HG02943 (cell line): Measurements from ENCODE around the gene CCND1.

ENCODE experiments used
- ATAC-seq: cut with Tn5 transposase; IDR thresholded peaks from one replicate; pipeline ENCODE4 v1.9.1; 2021; ENCODE audit warnings: mild to moderate bottlenecking, low read depth, moderate library complexity; ENCODE audit not compliant: unreplicated experiment

The CCND1 gene

GRCh38 chr11:69651834-69652620 lies 11.1 kb downstream of the CCND1 start:
- no peak for ATAC-seq

- no peak for ATAC-seq
These were observed 12.0 kb downstream of the CCND1 start for GRCh38 chr11:69652999-69653398.

- no peak for ATAC-seq
These were observed 12.5 kb downstream of the CCND1 start for GRCh38 chr11:69653406-69653960.

DNA sequence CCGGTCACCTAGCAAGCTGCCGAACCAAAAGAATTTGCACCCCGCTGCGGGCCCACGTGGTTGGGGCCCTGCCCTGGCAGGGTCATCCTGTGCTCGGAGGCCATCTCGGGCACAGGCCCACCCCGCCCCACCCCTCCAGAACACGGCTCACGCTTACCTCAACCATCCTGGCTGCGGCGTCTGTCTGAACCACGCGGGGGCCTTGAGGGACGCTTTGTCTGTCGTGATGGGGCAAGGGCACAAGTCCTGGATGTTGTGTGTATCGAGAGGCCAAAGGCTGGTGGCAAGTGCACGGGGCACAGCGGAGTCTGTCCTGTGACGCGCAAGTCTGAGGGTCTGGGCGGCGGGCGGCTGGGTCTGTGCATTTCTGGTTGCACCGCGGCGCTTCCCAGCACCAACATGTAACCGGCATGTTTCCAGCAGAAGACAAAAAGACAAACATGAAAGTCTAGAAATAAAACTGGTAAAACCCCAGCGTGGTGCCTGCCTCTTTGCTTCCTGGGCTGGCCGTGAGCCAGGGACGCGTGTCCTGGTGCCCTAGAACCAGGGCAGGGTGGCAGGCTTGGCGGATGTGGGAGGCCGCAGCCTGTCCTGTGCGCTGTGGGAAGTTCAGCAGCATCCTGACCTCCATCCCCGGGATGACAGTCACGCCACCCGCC lies 13.2 kb downstream of the CCND1 start:
- ATAC-seq, result no peak

DNA sequence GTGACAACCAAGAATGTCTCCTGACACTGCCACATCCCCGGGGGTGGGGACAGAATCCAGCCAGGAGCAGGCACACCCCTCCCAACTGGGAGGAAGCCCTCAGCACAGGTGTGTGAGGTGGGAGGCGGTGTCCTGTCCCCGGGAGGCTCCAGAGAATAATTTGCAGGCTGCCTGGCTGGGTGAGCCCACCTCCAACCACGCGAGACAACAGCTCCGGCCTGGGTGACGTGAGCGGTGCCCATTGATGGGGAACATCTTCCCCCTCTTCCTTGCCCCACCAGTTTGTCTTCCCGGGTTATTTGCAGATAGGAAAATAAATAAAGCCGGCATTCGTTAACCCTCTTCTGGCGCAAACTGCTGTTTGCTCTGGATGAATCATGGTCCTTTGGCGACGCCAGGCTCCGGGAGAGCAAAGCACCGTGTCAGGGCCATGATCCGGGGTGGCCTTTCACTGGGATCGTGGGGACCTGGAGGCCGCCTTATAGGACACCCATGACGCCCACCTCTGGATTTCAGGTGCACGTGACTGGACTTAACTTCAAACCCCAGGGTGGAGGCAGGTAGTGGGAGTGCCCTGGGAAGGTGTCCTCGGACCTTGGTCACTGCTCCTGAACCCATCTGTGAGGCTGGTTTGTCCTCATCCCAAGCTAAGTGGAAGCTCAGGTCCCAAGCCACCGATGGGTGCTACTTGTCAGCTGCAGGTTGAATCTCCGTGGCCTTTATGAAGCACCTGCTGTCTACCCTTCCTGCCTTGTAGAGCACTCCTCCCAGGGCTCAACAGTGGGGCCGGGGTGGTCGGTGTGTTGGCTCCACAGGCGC lies 13.9 kb downstream of the CCND1 start:
- no peak for ATAC-seq

DNA sequence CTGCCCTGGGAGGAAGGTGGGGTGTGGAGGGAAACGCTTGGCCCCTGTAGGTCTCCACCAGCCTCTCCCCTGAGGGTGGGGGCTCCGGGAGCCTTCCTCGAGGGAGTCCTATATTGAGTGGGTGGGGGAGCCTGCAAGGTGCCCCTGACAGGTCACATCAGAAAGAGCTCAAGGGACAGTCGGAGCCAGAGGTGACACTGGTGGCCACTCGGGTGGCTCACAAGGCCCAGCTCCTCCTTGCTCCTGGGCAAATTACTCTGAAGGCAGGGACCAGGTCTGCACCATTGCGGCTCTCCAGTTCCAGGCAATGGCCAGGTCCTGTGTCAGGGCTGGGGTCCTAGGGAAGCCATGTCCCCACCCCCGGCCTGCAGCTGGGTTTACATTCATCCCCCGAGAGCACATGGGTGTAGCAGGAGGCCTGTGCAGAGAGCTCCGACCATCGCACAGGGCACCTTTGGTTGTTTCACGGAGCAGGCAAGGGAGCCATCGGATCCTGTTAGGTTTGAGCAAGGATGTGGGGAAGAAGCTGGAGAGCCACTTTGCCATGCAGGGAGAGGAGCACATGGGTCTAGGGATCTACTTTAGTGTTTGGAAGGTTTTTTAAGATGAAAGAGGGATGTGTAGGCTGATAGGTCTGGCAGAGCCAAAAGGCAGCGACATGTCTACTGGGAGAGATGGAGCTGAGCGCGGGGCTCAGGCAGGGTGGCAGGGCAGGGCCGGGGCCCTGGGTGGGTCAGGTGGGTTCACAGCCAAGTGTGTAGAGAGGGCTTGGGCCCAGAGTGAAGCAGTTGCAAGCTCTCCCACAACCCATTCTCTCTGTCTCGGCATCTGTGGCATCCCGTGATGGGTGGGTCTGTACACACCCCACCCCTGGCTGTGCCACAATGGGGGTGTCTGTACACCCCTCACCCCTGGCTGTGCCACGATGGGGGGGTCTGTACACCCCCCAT lies 14.8 kb downstream of the CCND1 start:
- ATAC-seq, result no peak

GRCh38 chr11:69656536-69657455 lies 15.8 kb downstream of the CCND1 start:
- ATAC-seq, result no peak

DNA sequence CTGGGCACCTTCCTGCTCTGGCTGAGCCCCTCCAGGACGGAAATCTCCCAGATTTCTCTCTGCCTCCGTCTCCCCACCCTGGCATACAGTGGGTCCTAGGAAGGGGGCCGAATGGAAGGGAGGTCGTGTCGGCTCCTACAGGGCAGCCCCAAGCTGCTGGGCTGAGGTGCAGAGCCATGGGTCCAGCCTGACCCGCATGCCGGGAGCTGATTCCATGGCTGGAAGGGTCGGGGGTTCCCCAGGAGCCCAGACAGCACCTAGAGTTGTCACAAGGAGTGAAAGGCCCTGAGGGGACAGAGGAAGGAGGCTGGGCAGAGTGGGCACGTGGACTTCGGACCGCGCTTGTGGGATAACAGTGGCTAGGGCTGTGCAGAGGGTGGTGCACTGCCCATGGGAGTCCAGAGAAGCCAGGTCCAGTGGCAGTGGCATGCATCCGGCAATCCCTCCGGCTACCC lies 16.5 kb downstream of the CCND1 start:
- ATAC-seq, result no peak

DNA sequence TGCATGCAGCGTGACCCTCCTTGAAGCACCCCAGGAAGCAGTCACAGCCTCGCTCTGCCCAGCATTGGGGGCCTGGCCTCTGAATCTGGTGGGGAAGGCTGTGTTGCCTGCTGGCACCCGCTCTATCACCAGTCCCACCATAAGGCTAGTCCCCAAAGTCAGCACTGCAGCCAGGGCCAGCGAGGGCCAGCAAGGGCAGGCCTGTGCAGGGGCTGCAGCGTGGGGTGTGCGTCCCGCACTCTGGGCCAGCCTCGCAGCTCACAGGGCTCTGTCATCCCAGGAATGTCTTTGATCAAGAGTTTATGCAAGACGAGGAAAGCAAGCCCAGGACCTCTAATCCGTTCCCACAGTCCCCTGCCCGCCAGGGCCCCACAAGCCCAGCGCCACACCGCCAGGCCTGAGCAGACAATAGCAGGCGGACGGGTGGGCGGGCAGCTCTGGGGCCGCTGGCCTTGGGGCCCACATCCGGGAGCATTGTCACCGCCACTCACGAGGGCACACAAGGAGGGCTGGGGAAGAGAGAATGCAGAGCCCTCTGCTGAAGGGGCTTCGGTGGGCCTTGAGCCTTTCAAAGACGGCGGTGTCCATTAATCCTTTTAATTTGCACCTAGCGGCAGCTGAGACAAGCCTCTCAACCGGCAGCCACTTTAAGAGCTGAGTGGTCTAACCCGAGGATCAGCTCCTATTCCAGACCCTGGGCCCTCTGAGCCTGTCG lies 17.1 kb downstream of the CCND1 start:
- no peak for ATAC-seq

GRCh38 chr11:69658626-69659450 lies 17.9 kb downstream of the CCND1 start:
- ATAC-seq, result no peak

DNA sequence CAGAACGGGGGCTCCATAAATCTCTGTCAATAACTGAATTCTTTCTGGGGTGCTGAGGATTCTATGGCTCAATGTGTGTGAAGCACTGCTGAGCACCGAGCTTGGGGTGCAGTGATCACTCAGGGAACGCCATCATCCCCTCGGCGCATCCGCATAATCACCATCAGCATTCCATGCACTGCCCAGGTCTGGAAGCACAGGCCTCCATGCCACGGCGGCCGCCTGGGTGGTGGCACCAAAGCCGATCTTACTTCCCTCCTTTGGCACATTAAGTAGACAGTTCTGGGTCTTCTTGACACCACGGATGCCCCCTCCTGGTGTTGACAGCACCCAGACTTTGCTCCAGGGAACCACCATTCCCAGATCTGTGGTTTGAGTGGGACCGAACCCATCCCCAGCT lies 18.6 kb downstream of the CCND1 start:
- no peak for ATAC-seq

DNA sequence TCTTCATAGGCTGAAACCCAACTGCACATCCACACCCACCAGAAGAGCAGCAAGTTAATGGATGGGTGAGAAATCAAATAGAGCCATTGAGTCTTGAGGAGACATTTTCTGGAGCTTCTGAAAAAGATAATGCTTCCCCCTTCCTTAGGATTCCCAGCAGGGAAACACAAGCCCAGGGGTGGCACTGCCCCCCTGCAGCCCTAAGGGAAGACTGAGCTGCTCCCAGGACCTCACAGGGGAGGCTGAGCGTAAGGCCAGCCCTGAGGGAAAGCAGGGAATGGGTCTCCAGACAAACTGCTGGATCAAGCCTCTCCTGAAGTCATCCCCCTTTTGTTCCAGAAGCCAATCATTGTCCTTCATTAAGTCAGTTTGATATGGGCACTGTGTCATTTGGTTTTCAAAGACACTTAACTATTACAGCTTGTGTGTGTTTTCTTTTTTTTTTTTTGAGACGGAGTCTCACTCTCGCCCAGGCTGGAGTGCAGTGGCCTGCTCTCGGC lies 19.1 kb downstream of the CCND1 start:
- no peak for ATAC-seq

DNA sequence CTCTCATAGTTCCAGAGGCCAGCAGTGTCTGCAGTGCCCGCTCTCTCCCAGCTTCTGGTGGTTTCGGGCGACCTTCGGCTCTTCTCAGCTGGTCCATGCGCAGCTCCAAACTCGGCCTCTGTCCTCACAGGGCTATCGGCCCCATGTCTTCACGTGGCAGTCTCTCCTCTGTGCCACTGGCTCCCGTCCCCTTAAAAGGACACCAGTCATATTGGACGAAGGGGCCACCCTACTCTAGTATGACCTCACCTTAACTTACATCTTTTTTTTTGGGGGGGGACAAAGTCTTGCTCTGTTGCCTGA lies 20.4 kb downstream of the CCND1 start:
- no peak for ATAC-seq

GRCh38 chr11:69662021-69662698 lies 21.2 kb downstream of the CCND1 start:
- no peak for ATAC-seq

DNA sequence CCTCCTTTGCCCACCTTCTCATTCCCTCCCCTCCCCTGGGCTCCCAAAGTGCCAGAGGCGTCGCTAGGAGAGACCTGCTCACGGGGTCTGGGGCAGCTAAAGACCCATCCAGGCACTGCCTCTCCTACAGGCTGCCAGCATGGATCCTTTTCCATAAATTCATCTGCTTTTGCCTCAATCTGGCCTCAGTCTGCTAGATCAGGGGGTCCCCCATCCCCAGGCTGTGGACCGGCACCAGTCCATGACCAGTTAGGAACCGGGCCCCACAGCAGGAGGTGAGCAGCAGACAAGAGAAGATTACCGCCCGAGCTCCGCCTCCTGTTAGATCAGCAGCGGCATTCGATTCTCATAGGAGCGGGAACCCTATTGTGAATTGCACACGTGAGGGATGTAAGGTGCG lies 21.9 kb downstream of the CCND1 start:
- no peak for ATAC-seq

GRCh38 chr11:69663326-69663725 lies 22.4 kb downstream of the CCND1 start:
- ATAC-seq, result no peak
